ENCODE data around the gene RHBDL2.
"Not testable (repeated sequence)": the region's sequence is repeated elsewhere in the genome, so short reads cannot be mapped to it uniquely, and the experiment has no call there.

The RHBDL2 gene, protein sequence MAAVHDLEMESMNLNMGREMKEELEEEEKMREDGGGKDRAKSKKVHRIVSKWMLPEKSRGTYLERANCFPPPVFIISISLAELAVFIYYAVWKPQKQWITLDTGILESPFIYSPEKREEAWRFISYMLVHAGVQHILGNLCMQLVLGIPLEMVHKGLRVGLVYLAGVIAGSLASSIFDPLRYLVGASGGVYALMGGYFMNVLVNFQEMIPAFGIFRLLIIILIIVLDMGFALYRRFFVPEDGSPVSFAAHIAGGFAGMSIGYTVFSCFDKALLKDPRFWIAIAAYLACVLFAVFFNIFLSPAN

DNA sequence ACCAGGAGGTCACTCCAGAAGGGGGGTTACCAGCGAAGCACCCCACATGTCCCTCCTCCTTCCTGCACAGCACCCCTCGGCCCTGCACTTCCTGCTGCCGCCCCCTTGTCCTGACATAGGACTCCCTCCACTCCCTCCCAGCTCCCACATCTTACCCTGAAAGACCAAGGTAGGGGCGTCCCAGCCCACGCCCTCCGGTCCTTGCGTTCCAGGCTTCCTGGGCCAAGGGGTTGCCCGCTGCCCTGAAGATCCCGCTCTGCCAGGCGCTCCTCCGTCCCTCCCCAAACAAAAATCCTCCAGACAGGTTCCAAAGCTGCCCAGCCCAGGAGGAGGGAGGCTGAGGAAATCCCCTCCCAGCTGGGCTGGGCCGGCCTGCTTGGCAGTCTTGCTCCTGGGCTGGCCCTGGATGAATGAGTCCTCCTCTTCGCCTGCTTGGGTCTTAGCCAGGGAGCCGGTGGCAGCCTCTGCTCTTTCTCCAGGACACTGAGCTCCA, at the start of gene RHBDL2:
Gene RHBDL2 (minus strand): TSS at position 304 of the 493 bp plus-strand sequence. CDS start 22,618 bp downstream, outside the sequence.
- Histone ChIP-seq H3K4me3 (ENCODE audit: severe bottlenecking) (peak within 1 kb of the TSS; percentile 29), H3K9me3 (ENCODE audit: severe bottlenecking) (no peaks in the 10 kb centered on the region), H3K4me1 (ENCODE audit: insufficient read depth, poor library complexity, severe bottlenecking) (no peaks in the 10 kb centered on the region), H3K27ac (ENCODE audit: poor library complexity, severe bottlenecking) (no peak within 1 kb of the TSS), H3K27me3 (ENCODE audit: insufficient read depth, poor library complexity, severe bottlenecking) (no peaks in the 10 kb centered on the region), H3K36me3 (ENCODE audit: low read depth) (no peaks in the 10 kb centered on the region)
- TF ChIP-seq, protein P1, sequence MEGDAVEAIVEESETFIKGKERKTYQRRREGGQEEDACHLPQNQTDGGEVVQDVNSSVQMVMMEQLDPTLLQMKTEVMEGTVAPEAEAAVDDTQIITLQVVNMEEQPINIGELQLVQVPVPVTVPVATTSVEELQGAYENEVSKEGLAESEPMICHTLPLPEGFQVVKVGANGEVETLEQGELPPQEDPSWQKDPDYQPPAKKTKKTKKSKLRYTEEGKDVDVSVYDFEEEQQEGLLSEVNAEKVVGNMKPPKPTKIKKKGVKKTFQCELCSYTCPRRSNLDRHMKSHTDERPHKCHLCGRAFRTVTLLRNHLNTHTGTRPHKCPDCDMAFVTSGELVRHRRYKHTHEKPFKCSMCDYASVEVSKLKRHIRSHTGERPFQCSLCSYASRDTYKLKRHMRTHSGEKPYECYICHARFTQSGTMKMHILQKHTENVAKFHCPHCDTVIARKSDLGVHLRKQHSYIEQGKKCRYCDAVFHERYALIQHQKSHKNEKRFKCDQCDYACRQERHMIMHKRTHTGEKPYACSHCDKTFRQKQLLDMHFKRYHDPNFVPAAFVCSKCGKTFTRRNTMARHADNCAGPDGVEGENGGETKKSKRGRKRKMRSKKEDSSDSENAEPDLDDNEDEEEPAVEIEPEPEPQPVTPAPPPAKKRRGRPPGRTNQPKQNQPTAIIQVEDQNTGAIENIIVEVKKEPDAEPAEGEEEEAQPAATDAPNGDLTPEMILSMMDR (IDR thresholded peaks at IDR 0.05; ENCODE audit: poor library complexity, severe bottlenecking), result no peak
- DNase-seq (ENCODE audit: low spot score) (peak; percentile 74), ATAC-seq (ENCODE audit: low read depth) (peak; percentile 96)

DNA sequence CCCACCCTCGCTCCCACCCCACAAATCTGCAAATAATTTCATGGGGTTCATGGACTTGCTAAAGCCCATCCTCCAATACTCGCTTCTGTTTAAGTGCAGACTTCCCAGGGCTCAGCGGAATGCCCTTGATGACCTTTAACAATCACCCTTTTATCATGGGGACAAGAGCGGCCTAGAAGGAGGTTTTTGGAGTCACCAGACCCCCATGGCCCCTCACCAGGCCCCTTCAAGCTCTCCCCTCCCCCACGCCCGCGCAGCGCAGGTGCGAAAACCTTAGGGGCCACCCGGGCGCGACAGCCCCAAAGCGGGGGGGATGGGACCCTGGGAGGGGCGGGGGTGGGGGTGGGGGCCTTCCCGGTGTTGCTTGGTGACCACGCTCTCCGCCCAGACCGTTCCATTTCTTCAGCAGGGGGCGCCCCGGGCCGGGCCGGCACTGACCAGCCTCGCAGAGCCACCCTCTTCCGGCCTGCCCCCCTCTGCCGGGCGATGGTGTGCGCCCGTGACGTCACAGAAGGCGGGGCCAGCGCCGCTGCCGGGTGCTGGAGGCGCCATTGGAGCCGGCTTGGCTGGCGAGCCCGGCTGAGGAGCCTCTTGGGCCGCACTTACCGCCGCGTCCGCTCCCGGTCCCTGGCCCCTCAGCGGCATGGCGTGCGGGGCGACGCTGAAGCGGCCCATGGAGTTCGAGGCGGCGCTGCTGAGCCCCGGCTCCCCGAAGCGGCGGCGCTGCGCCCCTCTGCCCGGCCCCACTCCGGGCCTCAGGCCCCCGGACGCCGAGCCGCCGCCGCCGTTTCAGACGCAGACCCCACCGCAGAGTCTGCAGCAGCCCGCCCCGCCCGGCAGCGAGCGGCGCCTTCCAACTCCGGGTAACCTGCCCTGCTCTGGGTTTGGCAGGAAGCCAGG, 49.4 kb upstream of the RHBDL2 start, which contains the start of gene AKIRIN1:
Gene AKIRIN1 (plus strand): TSS at position 539 of the 900 bp plus-strand sequence. CDS start 105 bp downstream, at position 644.
- DNase-seq (ENCODE audit: low spot score) (peak; percentile 95), ATAC-seq (ENCODE audit: low read depth) (peak; percentile 86)
- H3K27me3 ChIP-seq (ENCODE audit: insufficient read depth, poor library complexity, severe bottlenecking), result no peaks in the 10 kb centered on the region

DNA sequence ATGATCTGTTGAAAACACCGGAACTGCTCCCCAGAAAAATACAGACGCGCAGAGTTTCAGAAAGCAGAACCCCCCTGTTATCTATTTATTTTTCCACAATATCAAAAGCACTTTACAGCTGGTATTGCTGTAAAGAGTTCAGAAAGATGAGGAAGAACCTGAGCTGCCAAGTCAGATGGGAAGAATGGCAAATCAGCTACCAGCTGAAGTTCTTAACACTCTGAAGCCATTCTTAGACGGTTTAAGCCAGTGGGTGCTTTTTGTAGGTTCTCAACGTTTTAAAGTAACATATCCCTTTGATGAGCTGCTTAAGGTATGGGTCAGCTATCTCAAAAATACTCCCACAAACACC, 48.7 kb upstream of the RHBDL2 start:
- H3K27ac ChIP-seq (ENCODE audit: poor library complexity, severe bottlenecking), result peak overlapping the region; percentile 68
- TF ChIP-seq, protein P1 (IDR thresholded peaks at IDR 0.05; ENCODE audit: poor library complexity, severe bottlenecking), result no peak
- no peaks in the 10 kb centered on the region for H3K9me3 ChIP-seq (ENCODE audit: severe bottlenecking)
- peaks cover 27% of the 10 kb centered on the region for H3K36me3 ChIP-seq (ENCODE audit: low read depth)
- H3K4me1 ChIP-seq (ENCODE audit: insufficient read depth, poor library complexity, severe bottlenecking), result peaks cover 32% of the 10 kb centered on the region
- H3K27me3 ChIP-seq (ENCODE audit: insufficient read depth, poor library complexity, severe bottlenecking), result no peaks in the 10 kb centered on the region
- H3K4me3 ChIP-seq (ENCODE audit: severe bottlenecking), result peak overlapping the region; percentile 99
- DNase-seq (ENCODE audit: low spot score) (no peak), ATAC-seq (ENCODE audit: low read depth) (no peak; the same call in 2 of the 3 replicates)

More for the DNA sequence above, 49.4 kb upstream of the RHBDL2 start, which contains the start of gene AKIRIN1:
- TF ChIP-seq, protein P1 (IDR thresholded peaks at IDR 0.05; ENCODE audit: poor library complexity, severe bottlenecking), result no peak
- peaks cover 25% of the 10 kb centered on the region for H3K4me1 ChIP-seq (ENCODE audit: insufficient read depth, poor library complexity, severe bottlenecking)
- H3K9me3 ChIP-seq (ENCODE audit: severe bottlenecking), result no peaks in the 10 kb centered on the region
- H3K36me3 ChIP-seq (ENCODE audit: low read depth), result peaks cover 34% of the 10 kb centered on the region
- peak within 1 kb of the TSS; percentile 99 for H3K4me3 ChIP-seq (ENCODE audit: severe bottlenecking)
- H3K27ac ChIP-seq (ENCODE audit: poor library complexity, severe bottlenecking), result peak within 1 kb of the TSS; percentile 68

DNA sequence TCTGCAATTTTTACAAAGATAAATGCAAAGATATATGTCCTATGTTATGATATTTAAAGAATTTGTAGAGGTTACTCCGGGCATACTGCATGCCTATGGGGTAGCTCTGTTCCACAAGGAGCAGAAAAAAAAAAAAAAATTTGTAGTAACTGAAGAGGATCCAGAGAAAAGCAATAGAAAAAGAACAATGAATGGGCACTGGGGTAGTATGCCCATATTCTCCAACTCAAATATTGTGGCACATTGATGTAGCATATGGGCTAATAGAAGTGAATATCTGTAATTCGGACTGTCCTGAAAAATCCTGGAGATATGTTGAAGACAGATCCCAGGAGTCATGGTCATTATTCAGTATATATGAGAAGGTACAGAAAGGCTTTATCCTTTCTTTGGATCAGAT, 48.3 kb upstream of the RHBDL2 start:
- H3K9me3 ChIP-seq (ENCODE audit: severe bottlenecking), result no peaks in the 10 kb centered on the region
- TF ChIP-seq, protein P1 (IDR thresholded peaks at IDR 0.05; ENCODE audit: poor library complexity, severe bottlenecking), result no peak
- H3K4me1 ChIP-seq (ENCODE audit: insufficient read depth, poor library complexity, severe bottlenecking), result peaks cover 35% of the 10 kb centered on the region
- no peak overlapping the region for H3K4me3 ChIP-seq (ENCODE audit: severe bottlenecking)
- DNase-seq (ENCODE audit: low spot score), result no peak
- H3K36me3 ChIP-seq (ENCODE audit: low read depth), result peaks cover 24% of the 10 kb centered on the region
- peak overlapping the region; percentile 68 for H3K27ac ChIP-seq (ENCODE audit: poor library complexity, severe bottlenecking)
- no peak for ATAC-seq (ENCODE audit: low read depth)
- H3K27me3 ChIP-seq (ENCODE audit: insufficient read depth, poor library complexity, severe bottlenecking), result no peaks in the 10 kb centered on the region

DNA sequence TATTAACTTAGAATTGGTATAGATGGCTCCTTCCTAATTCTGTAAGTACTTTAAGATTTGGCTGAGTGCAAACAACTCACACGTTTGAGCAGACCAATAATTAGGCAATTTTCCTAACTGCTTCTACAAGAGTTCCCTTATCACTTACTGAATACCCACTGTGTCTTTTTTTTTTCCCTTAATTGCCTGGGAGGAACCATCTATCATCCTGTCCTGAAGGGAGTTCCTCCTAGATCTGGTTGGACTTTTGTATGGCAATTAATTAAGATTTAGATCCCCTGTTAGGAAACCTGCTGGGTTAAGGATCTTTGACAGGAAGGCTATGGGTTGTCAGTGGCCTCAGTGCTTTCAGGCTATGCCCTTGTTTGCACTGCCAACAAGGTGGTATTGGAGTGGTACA, 37.8 kb upstream of the RHBDL2 start:
- H3K4me3 ChIP-seq (ENCODE audit: severe bottlenecking); ATAC-seq (ENCODE audit: low read depth); H3K9me3 ChIP-seq (ENCODE audit: severe bottlenecking); H3K27ac ChIP-seq (ENCODE audit: poor library complexity, severe bottlenecking); H3K4me1 ChIP-seq (ENCODE audit: insufficient read depth, poor library complexity, severe bottlenecking); DNase-seq (ENCODE audit: low spot score); H3K36me3 ChIP-seq (ENCODE audit: low read depth); H3K27me3 ChIP-seq (ENCODE audit: insufficient read depth, poor library complexity, severe bottlenecking): not testable (repeated sequence)

DNA sequence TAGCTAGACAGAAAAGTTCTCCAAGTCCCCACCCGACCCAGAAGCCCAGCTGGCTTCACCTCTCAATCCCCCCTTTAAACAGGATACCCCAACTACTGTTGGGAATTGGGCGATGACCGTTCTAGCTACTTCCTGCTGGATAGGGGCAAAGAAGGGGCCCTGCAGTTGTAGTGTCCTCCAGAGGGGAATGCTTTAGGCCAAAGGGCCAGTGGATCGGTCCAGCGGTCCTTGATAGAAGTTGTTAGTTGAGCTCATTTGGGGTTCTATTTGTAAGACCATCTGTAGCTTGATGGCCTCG, 36.6 kb upstream of the RHBDL2 start:
- not testable (repeated sequence) for DNase-seq (ENCODE audit: low spot score); H3K27me3 ChIP-seq (ENCODE audit: insufficient read depth, poor library complexity, severe bottlenecking); ATAC-seq (ENCODE audit: low read depth); H3K36me3 ChIP-seq (ENCODE audit: low read depth); H3K4me1 ChIP-seq (ENCODE audit: insufficient read depth, poor library complexity, severe bottlenecking); H3K27ac ChIP-seq (ENCODE audit: poor library complexity, severe bottlenecking); H3K4me3 ChIP-seq (ENCODE audit: severe bottlenecking); H3K9me3 ChIP-seq (ENCODE audit: severe bottlenecking)

DNA sequence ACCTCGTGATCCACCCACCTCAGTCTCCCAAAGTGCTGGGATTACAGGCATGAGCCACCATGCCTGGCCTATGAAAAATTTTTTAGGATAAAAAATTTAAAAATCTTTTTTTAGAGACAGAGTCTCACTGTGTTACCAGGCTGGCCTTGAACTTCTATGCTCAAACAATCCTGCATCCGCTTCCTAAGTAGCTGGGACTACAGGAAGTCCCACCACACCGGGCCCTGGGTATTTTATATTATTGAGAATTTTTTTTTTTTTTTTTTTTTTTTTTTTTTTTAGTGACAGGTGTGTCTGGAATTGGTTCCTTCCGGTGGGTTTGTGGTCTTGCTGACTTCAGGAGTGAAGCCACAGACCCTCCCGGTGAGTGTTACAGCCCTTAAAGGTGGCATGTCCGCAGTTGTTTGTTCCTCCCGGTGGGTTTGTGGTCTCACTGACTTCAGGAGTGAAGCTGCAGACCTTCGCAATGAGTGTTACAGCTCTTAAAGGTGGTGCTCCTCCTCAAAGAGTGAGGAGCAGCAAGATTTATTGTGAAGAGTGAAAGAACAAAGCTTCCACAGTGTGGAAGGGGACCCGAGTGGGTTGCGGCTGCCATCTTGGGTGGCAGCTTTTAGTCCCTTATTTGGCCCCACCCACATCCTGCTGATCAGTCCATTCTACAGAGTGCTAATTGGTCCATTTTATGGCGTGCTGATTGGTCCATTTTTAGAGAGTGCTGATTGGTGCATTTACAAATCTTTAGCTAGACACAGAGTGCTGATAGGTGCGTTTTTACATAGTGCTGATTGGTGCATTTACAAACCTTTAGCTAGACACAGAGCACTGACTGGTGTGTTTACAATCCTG, 36.0 kb upstream of the RHBDL2 start:
- H3K36me3 ChIP-seq (ENCODE audit: low read depth); DNase-seq (ENCODE audit: low spot score); H3K4me1 ChIP-seq (ENCODE audit: insufficient read depth, poor library complexity, severe bottlenecking); H3K4me3 ChIP-seq (ENCODE audit: severe bottlenecking); H3K27ac ChIP-seq (ENCODE audit: poor library complexity, severe bottlenecking); H3K9me3 ChIP-seq (ENCODE audit: severe bottlenecking); H3K27me3 ChIP-seq (ENCODE audit: insufficient read depth, poor library complexity, severe bottlenecking); ATAC-seq (ENCODE audit: low read depth): not testable (repeated sequence)
